Activated gamma-delta T cell (primary cell): ENCODE data around the gene CDKL4.
"Not testable (repeated sequence)": the region's sequence is repeated elsewhere in the genome, so short reads cannot be mapped to it uniquely, and the experiment has no call there.

Experiments
- DNase-seq: peaks from one replicate; lab custom pipeline; 2025; lab: John Stamatoyannopoulos, UW

The CDKL4 gene

GRCh38 chr2:39179974-39180960 lies 63.5 kb downstream of the CDKL4 start:
- DNase-seq, result no peak

GRCh38 chr2:39178756-39179155 lies 65.0 kb downstream of the CDKL4 start:
- no peak for DNase-seq

- no peak for DNase-seq
Observed at GRCh38 chr2:39176997-39177396, 66.8 kb downstream of the CDKL4 start.

GRCh38 chr2:39175026-39175812 lies 68.6 kb downstream of the CDKL4 start:
- no peak for DNase-seq

- no peak for DNase-seq
Observed at GRCh38 chr2:39174022-39174421, 69.7 kb downstream of the CDKL4 start.

- not testable (repeated sequence) for DNase-seq
Observed at GRCh38 chr2:39172047-39172706, 71.6 kb downstream of the CDKL4 start.

- no peak for DNase-seq
Observed at GRCh38 chr2:39171621-39172020, 72.1 kb downstream of the CDKL4 start.

- DNase-seq, result no peak
Observed at GRCh38 chr2:39164089-39164488, 79.7 kb downstream of the CDKL4 start.

GRCh38 chr2:39160982-39161381 lies 82.8 kb downstream of the CDKL4 start:
- DNase-seq, result no peak

- DNase-seq, result no peak
Observed at GRCh38 chr2:39159283-39159682, 84.5 kb downstream of the CDKL4 start.

GRCh38 chr2:39158351-39158750 lies 85.4 kb downstream of the CDKL4 start:
- DNase-seq, result no peak

- no peak for DNase-seq
Observed at GRCh38 chr2:39156846-39157245, 86.9 kb downstream of the CDKL4 start.

GRCh38 chr2:39156107-39156506 lies 87.7 kb downstream of the CDKL4 start:
- no peak for DNase-seq

GRCh38 chr2:39155573-39155972 lies 88.2 kb downstream of the CDKL4 start:
- not testable (repeated sequence) for DNase-seq

- DNase-seq, result no peak
Observed at GRCh38 chr2:39154944-39155343, 88.8 kb downstream of the CDKL4 start.

- no peak for DNase-seq
Observed at GRCh38 chr2:39153312-39153711, 90.5 kb downstream of the CDKL4 start.

GRCh38 chr2:39152504-39152903 lies 91.3 kb downstream of the CDKL4 start:
- no peak for DNase-seq

- no peak for DNase-seq
Observed at GRCh38 chr2:39150890-39151497, 92.8 kb downstream of the CDKL4 start.

- DNase-seq, result no peak
Observed at GRCh38 chr2:39150102-39150562, 93.6 kb downstream of the CDKL4 start.

GRCh38 chr2:39146630-39147029 lies 97.1 kb downstream of the CDKL4 start:
- no peak for DNase-seq

- no peak for DNase-seq
Observed at GRCh38 chr2:39145906-39146421, 97.8 kb downstream of the CDKL4 start.
